22Rv1 (cell line): Measurements from ENCODE around the gene CUX1.

Experiments
- ZFX ChIP-seq: fragments of 450-650 bp; IDR thresholded peaks from 2 replicates; pipeline ENCODE4 v1.6.1; 2017; ENCODE audit warnings: antibody characterized with exemption, borderline replicate concordance
- TF ChIP-seq, protein P1 (sequence below): fragments of 450-650 bp; IDR thresholded peaks from 2 replicates; pipeline ENCODE4 v1.5.1; 2017; ENCODE audit warnings: mild to moderate bottlenecking

DNA sequence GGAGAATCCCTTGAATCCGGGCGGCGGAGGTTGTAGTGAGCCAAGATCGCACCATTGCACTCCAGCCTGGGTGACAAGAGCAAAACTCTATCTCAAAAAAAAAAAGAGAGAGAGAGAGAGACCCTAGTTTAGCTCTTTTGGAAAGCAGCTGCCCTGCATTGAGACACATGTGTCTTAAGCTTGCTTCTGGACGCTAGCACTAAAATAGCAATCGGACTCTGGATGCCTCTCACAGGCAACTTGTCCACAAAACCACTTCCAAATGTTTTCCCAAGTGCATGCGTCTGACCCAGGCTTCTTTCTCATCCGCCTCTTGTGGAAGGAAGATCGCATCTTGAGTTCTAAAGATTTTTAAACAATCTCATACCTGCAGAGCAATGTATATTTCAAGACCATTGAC lies 182.7 kb downstream of the CUX1 start:
- TF ChIP-seq, protein P1, sequence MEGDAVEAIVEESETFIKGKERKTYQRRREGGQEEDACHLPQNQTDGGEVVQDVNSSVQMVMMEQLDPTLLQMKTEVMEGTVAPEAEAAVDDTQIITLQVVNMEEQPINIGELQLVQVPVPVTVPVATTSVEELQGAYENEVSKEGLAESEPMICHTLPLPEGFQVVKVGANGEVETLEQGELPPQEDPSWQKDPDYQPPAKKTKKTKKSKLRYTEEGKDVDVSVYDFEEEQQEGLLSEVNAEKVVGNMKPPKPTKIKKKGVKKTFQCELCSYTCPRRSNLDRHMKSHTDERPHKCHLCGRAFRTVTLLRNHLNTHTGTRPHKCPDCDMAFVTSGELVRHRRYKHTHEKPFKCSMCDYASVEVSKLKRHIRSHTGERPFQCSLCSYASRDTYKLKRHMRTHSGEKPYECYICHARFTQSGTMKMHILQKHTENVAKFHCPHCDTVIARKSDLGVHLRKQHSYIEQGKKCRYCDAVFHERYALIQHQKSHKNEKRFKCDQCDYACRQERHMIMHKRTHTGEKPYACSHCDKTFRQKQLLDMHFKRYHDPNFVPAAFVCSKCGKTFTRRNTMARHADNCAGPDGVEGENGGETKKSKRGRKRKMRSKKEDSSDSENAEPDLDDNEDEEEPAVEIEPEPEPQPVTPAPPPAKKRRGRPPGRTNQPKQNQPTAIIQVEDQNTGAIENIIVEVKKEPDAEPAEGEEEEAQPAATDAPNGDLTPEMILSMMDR = no peak
- no peak for TF ChIP-seq ZFX
